ENCODE data around the gene TNFSF13.

The TNFSF13 gene

DNA sequence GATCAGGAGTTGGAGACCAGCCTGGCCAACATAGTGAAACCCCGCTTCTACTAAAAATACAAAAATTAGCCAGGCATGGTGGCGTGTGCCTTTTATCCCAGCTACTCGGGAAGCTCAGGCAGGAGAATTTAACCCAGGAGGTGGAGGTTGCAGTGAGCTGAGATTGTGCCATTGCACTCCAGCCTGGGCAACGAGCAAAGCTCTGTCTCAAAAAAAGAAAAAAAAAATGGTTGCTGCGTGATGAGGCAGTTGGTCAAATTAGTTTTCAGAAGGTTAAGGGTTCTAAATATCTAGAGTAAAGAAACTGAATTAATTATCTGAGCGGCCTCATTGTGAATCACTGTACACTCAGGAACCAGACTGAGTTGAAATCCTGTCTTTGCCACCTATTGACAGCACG is 17.4 kb downstream of the TNFSF13 start:
- no peak for DNase-seq

- DNase-seq = no peak
These were observed 17.9 kb downstream of the TNFSF13 start for GRCh38 chr17:7576432-7576937.

- DNase-seq = no peak
These were observed 19.0 kb downstream of the TNFSF13 start for GRCh38 chr17:7577327-7578199.

GRCh38 chr17:7579001-7579833 is 20.7 kb downstream of the TNFSF13 start, which contains the start of gene CD68:
TSS of gene CD68 (plus strand) at chr17:7579638. CDS start at chr17:7579678, 40 bp downstream.
- DNase-seq = peak; percentile 77

DNA sequence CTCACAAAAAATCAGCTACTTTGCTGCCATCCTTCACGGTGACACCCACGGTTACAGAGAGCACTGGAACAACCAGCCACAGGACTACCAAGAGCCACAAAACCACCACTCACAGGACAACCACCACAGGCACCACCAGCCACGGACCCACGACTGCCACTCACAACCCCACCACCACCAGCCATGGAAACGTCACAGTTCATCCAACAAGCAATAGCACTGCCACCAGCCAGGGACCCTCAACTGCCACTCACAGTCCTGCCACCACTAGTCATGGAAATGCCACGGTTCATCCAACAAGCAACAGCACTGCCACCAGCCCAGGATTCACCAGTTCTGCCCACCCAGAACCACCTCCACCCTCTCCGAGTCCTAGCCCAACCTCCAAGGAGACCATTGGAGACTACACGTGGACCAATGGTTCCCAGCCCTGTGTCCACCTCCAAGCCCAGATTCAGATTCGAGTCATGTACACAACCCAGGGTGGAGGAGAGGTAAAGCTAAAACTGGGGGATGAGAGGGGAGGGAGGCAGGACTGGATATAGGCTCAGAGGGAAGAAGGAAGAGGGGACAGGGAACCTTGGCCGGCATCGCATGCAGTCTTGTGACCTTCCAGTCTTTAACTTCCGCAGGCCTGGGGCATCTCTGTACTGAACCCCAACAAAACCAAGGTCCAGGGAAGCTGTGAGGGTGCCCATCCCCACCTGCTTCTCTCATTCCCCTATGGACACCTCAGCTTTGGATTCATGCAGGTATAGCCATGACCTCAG is 21.5 kb downstream of the TNFSF13 start:
- no peak for DNase-seq

DNA sequence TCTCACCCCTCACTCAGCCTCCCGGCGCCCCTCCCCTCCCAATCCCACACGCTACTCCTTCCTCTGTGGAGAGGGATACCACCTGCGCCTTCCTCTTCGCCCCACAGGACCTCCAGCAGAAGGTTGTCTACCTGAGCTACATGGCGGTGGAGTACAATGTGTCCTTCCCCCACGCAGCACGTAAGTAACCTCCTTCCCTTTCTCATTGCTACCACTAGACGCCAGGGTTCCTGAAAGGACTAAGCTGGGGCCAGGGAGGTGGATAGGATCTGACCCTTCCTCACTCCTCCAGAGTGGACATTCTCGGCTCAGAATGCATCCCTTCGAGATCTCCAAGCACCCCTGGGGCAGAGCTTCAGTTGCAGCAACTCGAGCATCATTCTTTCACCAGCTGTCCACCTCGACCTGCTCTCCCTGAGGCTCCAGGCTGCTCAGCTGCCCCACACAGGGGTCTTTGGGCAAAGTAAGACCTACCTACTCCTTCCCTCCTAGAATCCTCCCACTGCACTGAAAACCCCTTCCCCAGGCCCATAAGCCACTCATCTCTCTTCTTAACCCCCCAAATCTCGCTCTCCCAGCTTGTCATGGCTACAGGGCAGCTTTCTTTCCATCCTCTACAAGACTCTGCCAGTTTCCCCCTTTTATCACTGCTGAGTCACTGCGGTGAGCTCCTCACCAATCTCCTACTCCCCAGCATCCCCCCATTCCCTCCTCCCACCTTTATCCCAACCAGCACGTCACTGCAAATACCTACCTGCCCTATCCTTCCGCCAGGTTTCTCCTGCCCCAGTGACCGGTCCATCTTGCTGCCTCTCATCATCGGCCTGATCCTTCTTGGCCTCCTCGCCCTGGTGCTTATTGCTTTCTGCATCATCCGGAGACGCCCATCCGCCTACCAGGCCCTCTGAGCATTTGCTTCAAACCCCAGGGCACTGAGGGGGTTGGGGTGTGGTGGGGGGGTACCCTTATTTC is 22.3 kb downstream of the TNFSF13 start:
- no peak for DNase-seq

DNA sequence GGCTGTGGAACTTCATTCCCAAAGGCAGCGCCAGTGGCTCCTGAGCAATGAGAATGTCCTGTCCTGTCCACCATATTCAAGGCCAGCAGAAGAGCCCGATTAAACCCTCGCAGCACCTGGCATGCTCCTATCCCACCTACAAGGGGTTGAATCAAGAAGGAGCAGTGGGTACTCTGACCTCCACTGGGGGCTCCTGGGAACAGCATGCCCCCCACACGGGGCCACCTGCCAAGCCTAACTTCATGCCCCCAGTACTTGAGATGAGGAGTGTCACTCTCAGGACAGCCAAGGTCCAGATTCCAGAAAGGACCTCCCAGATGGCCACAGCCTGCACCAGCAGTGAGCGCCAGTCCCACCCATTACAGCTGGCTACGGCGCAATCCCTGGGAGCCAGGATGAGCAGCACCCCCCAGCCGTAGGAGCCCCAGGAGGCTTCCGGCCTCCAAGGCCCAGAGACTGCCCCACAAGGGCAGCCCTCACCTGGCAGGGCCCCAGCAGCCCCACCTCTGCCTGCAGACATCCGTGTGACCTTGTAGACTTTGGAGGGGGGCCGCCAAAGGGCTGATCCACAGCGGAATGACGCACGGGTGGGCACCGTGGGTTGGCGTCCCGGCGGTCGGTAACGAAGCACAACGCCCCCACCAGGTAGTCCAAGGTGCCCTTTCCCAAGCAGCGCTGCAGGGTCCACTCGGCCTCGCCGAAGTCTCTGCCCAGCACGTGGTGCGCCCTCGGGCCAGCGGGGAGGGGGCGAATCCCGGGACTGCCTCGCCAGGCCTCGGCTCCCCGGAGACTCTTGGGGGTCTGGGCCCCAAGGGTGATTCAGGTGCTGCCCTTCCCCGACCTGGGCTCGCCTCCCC is 24.1 kb downstream of the TNFSF13 start:
- DNase-seq = no peak

DNA sequence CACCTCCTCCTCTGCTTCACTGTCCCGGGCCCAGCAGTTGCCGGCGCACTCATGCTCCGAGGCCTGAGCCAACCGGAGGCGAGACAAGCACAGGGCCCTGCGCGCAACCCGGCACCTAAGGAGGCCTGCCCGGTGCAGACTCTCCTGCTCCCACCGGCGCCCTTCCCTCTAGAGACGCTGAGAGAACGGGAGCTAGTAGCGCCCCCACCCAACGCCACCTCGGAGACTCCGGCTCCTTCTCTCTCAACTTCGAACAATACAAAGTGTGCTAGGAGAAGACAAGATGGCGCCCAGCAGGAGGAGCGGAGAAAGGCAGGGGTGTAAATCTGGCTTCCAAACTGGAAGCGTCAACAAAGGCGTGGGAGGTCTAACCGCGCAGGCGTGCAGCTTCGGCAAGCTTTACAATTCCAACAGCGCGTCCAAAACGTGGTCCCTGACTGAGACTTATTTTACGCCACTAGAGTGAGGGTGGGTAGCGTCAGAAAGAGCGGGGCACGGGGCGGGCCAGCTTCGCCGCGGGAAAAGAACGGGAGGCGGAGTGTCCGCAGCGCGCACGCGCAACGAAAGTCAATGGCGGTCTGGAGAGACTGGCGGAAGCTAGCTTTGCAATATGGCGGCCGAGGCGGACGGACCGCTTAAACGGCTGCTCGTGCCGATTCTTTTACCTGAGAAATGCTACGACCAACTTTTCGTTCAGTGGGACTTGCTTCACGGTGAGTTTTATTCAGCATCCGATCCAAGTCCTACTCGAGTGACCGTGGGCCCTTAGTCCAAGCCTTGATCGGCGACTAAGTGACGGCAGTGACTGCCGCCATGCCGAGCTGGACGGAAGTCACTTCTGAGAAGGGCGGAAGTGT is 24.9 kb downstream of the TNFSF13 start, which contains the start of gene MPDU1:
Gene MPDU1, plus strand, starts transcription at position 600 of the 857 bp plus-strand sequence. Its CDS starts 11 bp downstream, at position 611.
- peak; percentile 94 for DNase-seq

DNA sequence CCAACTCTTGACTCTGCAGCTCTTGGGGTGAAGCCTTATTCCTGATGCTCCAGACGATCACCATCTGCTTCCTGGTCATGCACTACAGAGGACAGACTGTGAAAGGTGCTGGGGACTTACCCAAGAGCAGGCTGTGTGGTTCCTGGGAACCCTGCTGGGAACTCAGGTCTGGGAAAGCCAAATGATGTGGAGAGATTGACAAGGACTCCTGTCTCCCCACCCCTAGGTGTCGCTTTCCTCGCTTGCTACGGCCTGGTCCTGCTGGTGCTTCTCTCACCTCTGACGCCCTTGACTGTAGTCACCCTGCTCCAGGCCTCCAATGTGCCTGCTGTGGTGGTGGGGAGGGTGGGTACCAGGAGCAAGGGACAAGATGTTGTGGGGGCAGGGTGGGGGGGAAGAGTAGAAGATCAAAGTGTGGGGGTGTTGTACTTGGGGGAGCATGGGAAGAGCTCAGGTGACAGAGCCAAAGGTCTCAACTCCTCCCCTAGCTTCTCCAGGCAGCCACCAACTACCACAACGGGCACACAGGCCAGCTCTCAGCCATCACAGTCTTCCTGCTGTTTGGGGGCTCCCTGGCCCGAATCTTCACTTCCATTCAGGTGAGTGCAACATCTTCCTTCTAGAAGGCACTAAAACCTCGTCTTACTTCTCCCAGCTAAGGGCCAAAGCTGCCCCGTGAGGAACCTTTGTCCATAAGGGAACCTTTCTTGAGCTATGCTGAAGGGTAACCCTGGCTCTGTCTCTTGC is 28.3 kb downstream of the TNFSF13 start:
- DNase-seq = no peak

- no peak for DNase-seq
These were observed 29.0 kb downstream of the TNFSF13 start for GRCh38 chr17:7587420-7588151.

GRCh38 chr17:7588553-7589203 is 30.1 kb downstream of the TNFSF13 start:
- DNase-seq = no peak

- peak; percentile 38 for DNase-seq
These were observed 30.8 kb downstream of the TNFSF13 start for GRCh38 chr17:7589204-7589868.

GRCh38 chr17:7589891-7590691 is 31.5 kb downstream of the TNFSF13 start, which contains the start of gene SOX15:
TSS of gene SOX15 (minus strand) at chr17:7590094. CDS start at chr17:7589676, 418 bp downstream.
- no peak for DNase-seq

DNA sequence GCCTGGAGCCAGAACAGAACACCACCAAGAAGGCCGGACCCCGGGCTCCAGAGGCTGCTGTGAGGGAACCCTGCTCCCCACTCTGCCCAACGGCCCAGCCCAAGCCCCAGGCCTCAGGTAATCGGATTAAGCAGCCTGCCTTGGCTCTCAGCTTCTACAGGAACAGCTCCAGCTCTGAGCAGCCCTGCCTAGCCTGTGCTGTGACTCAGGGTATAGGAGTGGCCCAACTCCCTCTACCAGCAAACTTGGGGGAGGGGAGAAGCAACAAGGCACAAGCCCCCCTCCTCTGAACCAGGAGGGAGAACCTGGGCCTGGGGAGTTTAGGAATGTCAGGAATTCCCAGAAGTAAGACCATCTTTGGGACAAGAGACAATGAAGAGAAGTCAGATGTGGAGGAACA is 32.2 kb downstream of the TNFSF13 start:
- no peak for DNase-seq

GRCh38 chr17:7591596-7591995 is 33.0 kb downstream of the TNFSF13 start:
- no peak for DNase-seq
